HG03342 (cell line): ENCODE data around the gene TRIO.

Source experiments
- ATAC-seq: cut with Tn5 transposase; IDR thresholded peaks from one replicate; pipeline ENCODE4 v1.9.1; 2021; ENCODE audit warnings: mild to moderate bottlenecking, moderate library complexity; ENCODE audit not compliant: unreplicated experiment

The TRIO gene

DNA sequence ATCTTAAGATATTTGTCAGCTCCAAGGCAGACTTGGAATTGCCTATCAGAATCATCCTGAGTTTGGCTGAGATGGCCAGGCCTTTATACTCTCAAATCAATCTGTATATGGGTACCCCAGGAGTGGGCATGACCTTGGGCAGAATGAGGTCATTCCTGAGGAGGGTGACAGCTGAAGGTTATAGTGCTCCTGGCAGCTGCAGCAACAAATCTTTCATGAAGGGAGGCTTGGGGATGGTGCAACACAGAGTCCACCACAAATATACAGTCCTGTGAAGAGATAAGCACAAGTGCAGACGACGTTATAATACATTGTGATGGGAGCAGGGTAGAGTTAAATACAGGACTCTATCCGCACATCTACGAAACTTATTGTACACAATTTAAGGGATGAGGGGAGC is 21.1 kb upstream of the TRIO start:
- ATAC-seq, result no peak

- no peak for ATAC-seq
Measured at GRCh38 chr5:14123551-14123950, 19.6 kb upstream of the TRIO start.

- ATAC-seq, result no peak
Measured at GRCh38 chr5:14123974-14124482, 19.1 kb upstream of the TRIO start.

DNA sequence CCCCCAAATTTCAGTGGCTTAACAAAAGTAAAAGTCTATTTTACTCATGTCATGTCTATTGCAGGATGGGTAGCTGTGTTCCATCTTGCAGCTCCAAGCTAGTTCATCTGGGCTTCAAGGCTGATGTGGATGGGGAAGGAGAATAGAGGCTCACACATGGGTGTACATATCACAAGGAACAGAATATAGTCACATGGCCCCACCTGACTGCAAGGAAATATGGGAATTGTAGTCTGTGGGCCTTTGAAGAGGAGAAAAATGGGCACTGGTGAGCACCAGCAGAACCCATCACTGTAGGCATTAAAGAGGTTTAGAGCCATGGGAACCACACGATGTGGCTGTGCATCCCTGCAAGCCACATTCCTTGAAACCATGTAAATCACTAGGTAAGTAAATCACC is 17.9 kb upstream of the TRIO start:
- no peak for ATAC-seq

DNA sequence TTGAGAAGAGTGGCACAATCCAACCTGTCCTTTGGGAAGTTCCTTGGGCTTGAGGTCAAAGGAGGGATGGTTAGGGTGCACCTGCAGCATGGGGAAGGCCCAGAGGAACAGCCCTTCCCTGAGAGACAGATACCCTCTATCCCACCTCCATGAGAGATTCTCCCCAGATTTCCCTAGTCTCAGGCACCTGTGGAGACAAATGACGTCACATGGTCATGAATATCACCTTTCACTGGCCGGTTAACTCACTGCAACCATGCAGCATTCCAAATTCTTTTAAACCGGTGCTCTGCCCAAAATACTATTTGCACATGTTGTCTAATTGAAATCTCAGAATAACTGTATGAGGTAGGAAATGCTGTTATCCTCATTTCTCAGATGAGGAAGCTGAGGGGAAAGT is 15.6 kb upstream of the TRIO start:
- ATAC-seq, result no peak

GRCh38 chr5:14128079-14128478 is 15.1 kb upstream of the TRIO start:
- no peak for ATAC-seq

DNA sequence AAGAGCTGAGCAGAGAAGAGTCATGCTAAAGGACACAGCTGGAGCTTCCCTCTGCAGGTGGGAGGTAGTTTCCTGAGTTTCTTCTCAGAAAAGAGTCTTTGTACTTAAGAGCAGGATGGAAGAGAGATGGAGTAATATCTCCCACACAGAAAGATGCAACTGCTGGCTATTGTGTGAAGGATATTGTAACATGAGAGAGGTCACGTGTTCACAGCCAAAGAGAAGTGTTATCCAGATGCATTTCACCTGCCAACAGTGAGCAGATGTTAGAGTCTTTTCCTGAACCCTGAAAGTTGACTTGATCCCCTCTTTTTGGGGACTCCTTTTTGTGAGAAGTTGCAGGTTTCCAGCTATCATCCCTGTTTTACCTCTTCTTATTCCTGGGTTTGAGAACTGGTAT is 14.0 kb upstream of the TRIO start:
- no peak for ATAC-seq

DNA sequence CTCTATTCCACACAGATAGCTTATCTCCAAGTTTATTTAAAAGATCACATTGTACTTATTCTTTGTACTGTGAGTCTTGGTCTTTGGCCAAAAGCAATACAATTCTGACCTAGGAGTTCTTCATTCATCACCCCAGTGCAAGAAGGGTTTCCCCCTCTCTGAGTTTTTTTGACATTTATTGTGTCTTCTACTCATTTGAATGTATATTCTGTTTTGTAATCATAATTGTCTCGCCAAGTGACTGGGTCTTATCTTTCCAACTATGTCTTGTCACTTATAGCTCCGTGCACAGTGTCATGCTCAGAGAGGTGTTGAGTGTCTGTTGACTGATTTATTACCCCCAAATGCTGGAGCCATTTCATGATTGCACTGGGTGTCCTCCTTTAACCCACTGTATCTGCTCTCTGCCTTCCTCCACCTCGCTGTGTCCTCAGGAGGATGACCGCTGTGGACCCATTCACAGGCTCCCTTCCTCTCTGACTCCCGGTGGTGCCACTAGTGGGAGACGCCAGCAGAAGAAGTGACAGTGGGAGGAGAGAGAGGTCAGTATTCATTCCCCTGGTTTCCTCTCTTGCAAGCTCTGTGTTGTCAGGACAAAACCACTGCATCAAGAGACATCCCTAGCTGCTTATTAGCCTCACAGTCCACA is 11.2 kb upstream of the TRIO start:
- ATAC-seq, result no peak

- no peak for ATAC-seq
Measured at GRCh38 chr5:14133394-14133793, 9.7 kb upstream of the TRIO start.

GRCh38 chr5:14134083-14134482 is 9.1 kb upstream of the TRIO start:
- no peak for ATAC-seq

DNA sequence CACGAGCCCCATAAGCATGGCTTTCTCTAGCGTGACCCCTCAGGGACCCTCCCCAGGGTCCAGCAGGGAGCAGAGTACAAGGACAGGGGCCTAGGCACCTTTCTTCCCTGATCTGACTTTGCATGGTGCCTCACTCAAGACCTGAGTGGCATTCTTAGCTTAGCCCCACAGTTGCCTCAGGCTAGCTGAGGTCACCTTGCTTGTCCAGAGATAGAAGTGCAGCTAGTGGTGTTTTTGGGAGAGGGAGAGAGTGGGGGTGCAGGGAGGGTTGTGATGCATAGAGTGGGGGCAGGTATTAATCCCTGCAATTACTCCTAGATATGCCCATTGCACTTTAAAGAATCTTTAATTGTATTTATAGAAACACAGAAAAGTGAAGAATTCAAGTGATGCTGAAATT is 8.4 kb upstream of the TRIO start:
- no peak for ATAC-seq

- no peak for ATAC-seq
Measured at GRCh38 chr5:14135621-14136020, 7.5 kb upstream of the TRIO start.

DNA sequence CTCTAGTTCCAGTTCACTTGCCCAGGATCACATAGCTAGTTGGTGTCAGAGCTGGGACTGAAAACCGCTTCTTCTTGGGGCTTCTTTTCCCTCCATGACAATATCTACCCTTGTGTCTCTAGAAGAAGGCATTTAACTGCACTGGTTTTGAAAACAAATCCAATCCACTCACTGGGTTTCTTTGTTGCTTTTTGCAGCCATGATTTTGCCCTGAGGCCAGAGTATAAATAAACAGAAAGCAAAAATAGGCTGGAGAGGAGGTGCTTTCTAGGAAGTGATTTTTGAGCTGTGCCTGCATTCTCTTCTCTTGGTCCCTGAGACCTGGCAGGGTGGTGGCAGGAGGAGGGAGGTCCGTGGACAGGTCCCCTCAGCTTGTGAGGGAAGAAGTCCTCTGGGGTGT is 6.9 kb upstream of the TRIO start:
- no peak for ATAC-seq

GRCh38 chr5:14138608-14139540 is 4.3 kb upstream of the TRIO start:
- ATAC-seq, result no peak

DNA sequence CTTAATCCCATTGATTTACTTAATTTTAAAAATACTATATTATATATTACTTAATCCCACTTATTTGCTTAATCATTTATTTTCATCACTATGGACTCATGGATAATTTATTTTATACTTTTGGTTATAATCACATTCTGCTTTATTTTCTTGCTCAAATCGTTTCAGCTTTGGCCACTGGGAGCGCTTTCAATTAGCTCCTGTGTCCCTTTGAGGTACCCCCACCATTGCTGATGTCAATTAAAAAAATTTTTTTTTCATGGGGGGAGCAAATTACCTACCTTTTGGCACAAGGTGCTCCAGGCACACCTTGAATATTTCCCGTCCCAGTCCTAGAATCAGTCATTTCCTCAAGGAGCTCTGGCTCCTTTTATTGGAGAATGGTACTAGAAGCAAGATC is 1.4 kb upstream of the TRIO start:
- no peak for ATAC-seq

- peak; percentile 7 for ATAC-seq
Measured at GRCh38 chr5:14142202-14142826, 828 bp upstream of the TRIO start.

DNA sequence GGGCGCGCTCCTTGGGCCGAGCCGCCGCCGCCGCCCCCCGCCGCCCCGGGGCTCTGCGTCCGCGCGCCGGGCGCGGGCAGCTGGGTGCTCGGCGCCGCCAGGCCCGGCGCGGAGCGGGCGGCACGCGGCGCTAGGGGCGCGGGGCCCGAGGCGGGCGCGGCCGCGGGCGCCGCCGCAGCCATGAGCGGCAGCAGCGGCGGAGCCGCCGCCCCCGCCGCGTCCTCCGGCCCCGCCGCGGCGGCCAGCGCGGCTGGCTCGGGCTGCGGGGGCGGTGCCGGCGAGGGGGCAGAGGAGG is 351 bp downstream of the TRIO start:
- peak; percentile 17 for ATAC-seq

DNA sequence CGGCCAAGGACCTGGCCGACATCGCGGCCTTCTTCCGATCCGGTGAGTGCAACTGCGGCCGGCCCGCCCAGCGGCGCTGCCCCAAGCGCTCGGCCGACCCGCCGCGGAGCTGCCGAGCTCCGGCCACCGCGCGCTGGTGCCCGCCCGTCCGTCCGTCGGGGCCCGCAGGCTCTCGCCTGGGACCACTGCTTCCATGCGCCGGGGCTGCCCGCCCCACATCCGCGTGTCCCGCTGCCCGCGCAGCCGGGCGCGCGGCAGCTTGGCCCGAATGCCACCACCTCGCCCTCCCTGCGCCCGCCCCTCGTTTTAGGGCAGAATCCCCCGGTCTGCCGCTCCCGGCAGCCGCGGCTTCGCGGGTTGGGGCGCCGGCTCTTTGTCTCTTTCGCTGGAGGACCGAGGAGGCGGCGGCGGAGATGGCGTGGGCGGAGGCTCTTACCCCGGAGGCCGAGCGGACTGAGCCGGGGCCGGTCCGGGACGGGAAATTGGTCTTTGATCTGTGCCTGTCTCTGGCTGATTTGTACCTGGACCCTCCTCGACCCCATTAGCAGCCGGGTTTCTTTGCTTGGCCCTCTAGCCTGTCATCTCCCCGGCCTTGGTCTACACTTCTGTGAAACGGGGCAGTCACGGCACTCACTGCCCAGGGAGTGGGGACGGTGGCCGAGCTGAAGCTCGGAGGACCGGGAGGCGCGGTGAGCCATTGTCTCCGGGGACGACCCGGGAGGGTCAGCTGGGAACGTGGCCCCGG is 871 bp downstream of the TRIO start:
- peak; percentile 11 for ATAC-seq

DNA sequence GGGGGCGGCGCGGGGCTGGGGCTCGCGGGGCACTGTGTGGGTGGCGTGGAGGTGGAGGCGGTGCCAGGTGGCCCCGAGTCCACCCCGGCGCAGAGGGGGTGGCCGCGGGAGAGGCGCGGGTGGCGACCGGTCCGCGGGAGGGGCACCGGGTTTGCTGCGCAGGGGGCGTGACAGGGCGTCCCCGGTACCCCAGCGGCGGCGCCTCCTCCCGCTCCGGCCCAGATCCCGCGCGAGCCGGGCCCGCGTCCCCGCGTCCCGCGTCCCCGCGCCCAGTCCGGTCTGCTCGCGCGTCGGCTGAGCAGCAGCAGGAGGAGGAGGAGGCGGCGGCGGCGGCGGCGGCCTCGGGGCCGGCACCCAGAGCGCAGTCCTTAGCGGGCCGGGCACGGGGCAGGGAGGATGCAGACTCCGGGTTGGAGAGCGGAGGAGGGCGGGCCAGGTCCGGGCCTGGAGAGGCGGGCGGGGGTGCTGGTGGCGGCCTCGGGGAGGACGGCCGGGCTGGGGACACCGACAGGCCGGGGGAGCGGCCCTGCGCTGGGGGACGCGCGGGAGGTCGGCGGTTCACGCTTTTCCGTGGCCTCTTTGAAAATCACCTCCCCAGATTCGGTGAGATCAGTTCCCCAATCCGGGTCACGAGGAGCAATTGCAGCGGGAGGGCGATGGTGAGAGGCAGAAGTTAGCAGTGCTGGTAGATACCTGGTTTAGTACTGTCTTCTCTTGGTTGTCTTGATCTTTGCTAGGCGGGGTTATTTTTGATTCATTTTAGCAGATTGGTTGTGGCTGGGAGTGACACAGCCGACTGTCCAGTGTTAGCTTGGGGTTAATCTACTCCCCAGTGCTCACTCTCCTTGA is 1.7 kb downstream of the TRIO start:
- ATAC-seq, result peak; percentile 48
